GM23338 (cell line): ENCODE data around the gene SKIC8. TPM values are rescaled to one million over a fixed set of nuclear protein-coding genes. Genes with fewer than 3 reads are reported as not detected.

Experiments used
- ATAC-seq: fragments of 200-7000 bp; cut with Tn5 transposase; 3 replicates; pipeline ENCODE4 v1.9.1; 2020
- DNase-seq: peaks from one replicate; pipeline ENCODE4 v3.0.0-alpha.2; 2015; ENCODE audit warnings: low spot score
- H2AFZ ChIP-seq: fragments of 200-600 bp; sonication (generic); 2 replicates; pipeline ENCODE4 v1.8.0; 2016; ENCODE audit warnings: antibody characterized with exemption, mild to moderate bottlenecking, moderate library complexity
- H3F3A ChIP-seq: fragments of 200-600 bp; sonication (generic); replicated peaks from 2 replicates; pipeline ENCODE4 v1.8.0; 2017; ENCODE audit warnings: antibody characterized with exemption, mixed run types, low read depth
- H3K27ac ChIP-seq: fragments of 200-600 bp; sonication (generic); 2 replicates; pipeline ENCODE4 v1.6.1; 2016; ENCODE audit warnings: low read depth
- H3K27me3 ChIP-seq: fragments of 200-600 bp; sonication (generic); 2 replicates; pipeline ENCODE4 v1.8.0; 2016; ENCODE audit warnings: mild to moderate bottlenecking, mixed run types, moderate library complexity; ENCODE audit not compliant: insufficient read depth
- H3K36me3 ChIP-seq: fragments of 200-600 bp; sonication (generic); 2 replicates; pipeline ENCODE4 v1.8.0; 2016; ENCODE audit warnings: mild to moderate bottlenecking; ENCODE audit not compliant: insufficient read depth
- H3K4me1 ChIP-seq: fragments of 200-600 bp; sonication (generic); 2 replicates; pipeline ENCODE4 v1.8.0; 2016; ENCODE audit warnings: mild to moderate bottlenecking, moderate library complexity; ENCODE audit not compliant: insufficient read depth
- H3K4me2 ChIP-seq: fragments of 200-600 bp; sonication (generic); 2 replicates; pipeline ENCODE4 v1.7.1; 2017; ENCODE audit warnings: mixed run types
- H3K4me3 ChIP-seq: fragments of 200-600 bp; sonication (generic); 2 replicates; pipeline ENCODE4 v1.6.1; 2016; ENCODE audit warnings: mixed run types
- H3K79me2 ChIP-seq: fragments of 200-600 bp; sonication (generic); replicated peaks from 2 replicates; pipeline ENCODE4 v1.8.0; 2017; ENCODE audit warnings: mild to moderate bottlenecking; ENCODE audit not compliant: insufficient read depth
- H3K9me2 ChIP-seq: fragments of 200-600 bp; sonication (generic); 2 replicates; pipeline ENCODE4 v1.8.0; 2017; ENCODE audit not compliant: insufficient read depth
- H4K20me1 ChIP-seq: fragments of 200-600 bp; sonication (generic); replicated peaks from 2 replicates; pipeline ENCODE4 v1.8.0; 2017; ENCODE audit warnings: mild to moderate bottlenecking; ENCODE audit not compliant: insufficient read depth
- H3K27ac Mint-ChIP-seq: 2 replicates; pipeline ENCODE4 v1.8.0; 2020; ENCODE audit warnings: inconsistent platforms, mild to moderate bottlenecking, moderate library complexity, mixed read lengths
- H3K27me3 Mint-ChIP-seq: 3 replicates; pipeline ENCODE4 v1.8.0; 2022; ENCODE audit warnings: low read depth, mild to moderate bottlenecking, moderate library complexity, mixed read lengths, inconsistent platforms; ENCODE audit not compliant: insufficient read depth, poor library complexity
- H3K36me3 Mint-ChIP-seq: 3 replicates; pipeline ENCODE4 v1.8.0; 2021; ENCODE audit warnings: low read depth, mild to moderate bottlenecking, inconsistent platforms, moderate library complexity, mixed read lengths
- H3K4me1 Mint-ChIP-seq: 3 replicates; pipeline ENCODE4 v1.8.0; 2020; ENCODE audit warnings: mild to moderate bottlenecking, inconsistent platforms, mixed read lengths
- H3K4me3 Mint-ChIP-seq: 3 replicates; pipeline ENCODE4 v1.8.0; 2021; ENCODE audit warnings: moderate library complexity, mild to moderate bottlenecking, inconsistent platforms, mixed read lengths
- H3K9me3 Mint-ChIP-seq: 3 replicates; pipeline ENCODE4 v1.8.0; 2020; ENCODE audit warnings: moderate library complexity, mild to moderate bottlenecking, inconsistent platforms, mixed read lengths
- CREB1 ChIP-seq: fragments of 250-450 bp; sonication (Bioruptor Pico); IDR thresholded peaks from 2 replicates; pipeline ENCODE4 v1.5.0; 2020; ENCODE audit warnings: low read depth, mild to moderate bottlenecking, moderate library complexity
- ETS1 ChIP-seq: IDR thresholded peaks from 2 replicates; pipeline ENCODE4 v1.6.1; 2016; ENCODE audit warnings: antibody characterized with exemption
- EZH2 ChIP-seq: fragments of 200-600 bp; sonication (generic); IDR thresholded peaks from one replicate; pipeline ENCODE4 v1.8.0; 2017; ENCODE audit warnings: antibody characterized with exemption, mild to moderate bottlenecking, low read depth; ENCODE audit not compliant: unreplicated experiment
- EZH2phosphoT487 ChIP-seq: fragments of 200-600 bp; sonication (generic); IDR thresholded peaks from one replicate; pipeline ENCODE4 v1.8.1; 2018; ENCODE audit warnings: antibody characterized with exemption; ENCODE audit not compliant: unreplicated experiment
- JUNB ChIP-seq: IDR thresholded peaks from one replicate; pipeline ENCODE4 v1.6.1; 2016; ENCODE audit warnings: antibody characterized with exemption; ENCODE audit not compliant: unreplicated experiment
- NANOG ChIP-seq: IDR thresholded peaks from 2 replicates; pipeline ENCODE4 v1.6.1; 2016; ENCODE audit warnings: antibody characterized with exemption, borderline replicate concordance
- POLR2AphosphoS5 ChIP-seq: IDR thresholded peaks from 2 replicates; pipeline ENCODE4 v1.6.1; 2016; ENCODE audit warnings: antibody characterized with exemption, low read depth
- REST ChIP-seq: IDR thresholded peaks from one replicate; pipeline ENCODE4 v1.6.1; 2018; ENCODE audit warnings: antibody characterized with exemption; ENCODE audit not compliant: unreplicated experiment
- STAT1 ChIP-seq: IDR thresholded peaks from one replicate; pipeline ENCODE4 v1.6.1; 2016; ENCODE audit warnings: antibody characterized with exemption; ENCODE audit not compliant: unreplicated experiment
- ZNF114 ChIP-seq: fragments of 250-450 bp; sonication (Bioruptor Pico); IDR thresholded peaks from 2 replicates; pipeline ENCODE4 v1.5.0; 2020; ENCODE audit warnings: mild to moderate bottlenecking, moderate library complexity
- ZNF462 ChIP-seq: fragments of 250-450 bp; sonication (Bioruptor Pico); IDR thresholded peaks from 2 replicates; pipeline ENCODE4 v1.5.0; 2020; ENCODE audit warnings: mild to moderate bottlenecking, moderate library complexity
- polyA plus RNA-seq: library from polyadenylated mRNA; unstranded; fragments of >200 nt; fragmentation: Nextera tagmentation; extraction: Ambion mirVana; gene quantifications from 2 replicates; pipeline ENCODE4 v1.2.1, GENCODE V29; 2016
- total RNA-seq: library from RNA; depleted of rRNA; stranded (reverse); fragments of >200 nt; shearing (Covaris generic); gene quantifications from 2 replicates; pipeline ENCODE4 v1.2.3, GENCODE V29; 2014
- TF ChIP-seq, protein P1 (sequence below), 2 experiments: fragments of 200-600 bp in 1 of 2; sonication (generic) in 1 of 2; conservative IDR thresholded peaks; 2 replicates each; pipeline versions ENCODE4 v1.5.1 to v1.6.1; 2016 to 2017; ENCODE audit warnings: antibody characterized with exemption in 2 of 2, low read depth in 2 of 2, mild to moderate bottlenecking in 2 of 2, moderate library complexity in 1 of 2

Gene SKIC8
- total and polyA plus RNA-seq, 2 experiments from 2014 or later = 59.4 to 73.8 TPM

- TF ChIP-seq REST (no peak), STAT1 (no peak), CREB1 (no peak), EZH2phosphoT487 (no peak), EZH2 (no peak), ETS1 (no peak), JUNB (no peak)
- TF ChIP-seq, protein P1, sequence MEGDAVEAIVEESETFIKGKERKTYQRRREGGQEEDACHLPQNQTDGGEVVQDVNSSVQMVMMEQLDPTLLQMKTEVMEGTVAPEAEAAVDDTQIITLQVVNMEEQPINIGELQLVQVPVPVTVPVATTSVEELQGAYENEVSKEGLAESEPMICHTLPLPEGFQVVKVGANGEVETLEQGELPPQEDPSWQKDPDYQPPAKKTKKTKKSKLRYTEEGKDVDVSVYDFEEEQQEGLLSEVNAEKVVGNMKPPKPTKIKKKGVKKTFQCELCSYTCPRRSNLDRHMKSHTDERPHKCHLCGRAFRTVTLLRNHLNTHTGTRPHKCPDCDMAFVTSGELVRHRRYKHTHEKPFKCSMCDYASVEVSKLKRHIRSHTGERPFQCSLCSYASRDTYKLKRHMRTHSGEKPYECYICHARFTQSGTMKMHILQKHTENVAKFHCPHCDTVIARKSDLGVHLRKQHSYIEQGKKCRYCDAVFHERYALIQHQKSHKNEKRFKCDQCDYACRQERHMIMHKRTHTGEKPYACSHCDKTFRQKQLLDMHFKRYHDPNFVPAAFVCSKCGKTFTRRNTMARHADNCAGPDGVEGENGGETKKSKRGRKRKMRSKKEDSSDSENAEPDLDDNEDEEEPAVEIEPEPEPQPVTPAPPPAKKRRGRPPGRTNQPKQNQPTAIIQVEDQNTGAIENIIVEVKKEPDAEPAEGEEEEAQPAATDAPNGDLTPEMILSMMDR (conservative IDR thresholded peaks at IDR 0.05; ENCODE audit: low read depth in 2 of 2) = no peak
Observed at GRCh38 chr15:78234515-78235040, 64.8 kb downstream of the SKIC8 start, which contains the start of gene ACSBG1 (continued).

GRCh38 chr15:78233496-78233895 is 65.9 kb downstream of the SKIC8 start:
- Mint-ChIP-seq H3K27ac (no peak overlapping the region), H3K9me3 (no peaks in the 10 kb centered on the region), H3K36me3 (no peaks in the 10 kb centered on the region), H3K4me1 (peaks cover 25% of the 10 kb centered on the region), H3K27me3 (peaks cover 12% of the 10 kb centered on the region), H3K4me3 (no peak overlapping the region)
- Histone ChIP-seq H3F3A (peaks cover 5% of the 10 kb centered on the region; the same call in 1 of the 2 replicates), H3K4me2 (peak overlapping the region; percentile 70), H3K79me2 (no peaks in the 10 kb centered on the region), H3K4me3 (no peak overlapping the region; the same call in 1 of the 2 replicates), H2AFZ (peak overlapping the region; percentile 43; the same call in 1 of the 2 replicates), H3K4me1 (peaks cover 25% of the 10 kb centered on the region), H3K9me2 (peaks cover 6% of the 10 kb centered on the region; the same call in 1 of the 2 replicates), H3K36me3 (no peaks in the 10 kb centered on the region), H3K27ac (0 out of 2 replicates have a peak overlapping the region, but pooled peaks have one; percentile 89), H3K27me3 (no peaks in the 10 kb centered on the region), H4K20me1 (no peaks in the 10 kb centered on the region)
- DNase-seq (no peak), ATAC-seq (no peak)
- no peak for TF ChIP-seq POLR2AphosphoS5
- no peak for TF ChIP-seq NANOG
- no peak for TF ChIP-seq ZNF462 (CRISPR knock-in tag)
- TF ChIP-seq ETS1 = no peak
- TF ChIP-seq EZH2 = no peak
- TF ChIP-seq ZNF114 (CRISPR knock-in tag) = no peak
